ENCODE data around the gene KCNB1. TPM values are rescaled to one million over a fixed set of nuclear protein-coding genes. Genes with fewer than 3 reads are reported as not detected.

KCNB1 gene
- total RNA-seq, 5 donors from 2014 or later (not counting 1 experiment from before 2014, with no cell fraction given), result 0.03 to 0.13 (median 0.12) TPM; not detected in 1

GRCh38 chr20:49469060-49469459 lies 13.4 kb downstream of the KCNB1 start:
- no peaks in the 10 kb centered on the region for H3K4me1 Mint-ChIP-seq

GRCh38 chr20:49468412-49468811 lies 14.1 kb downstream of the KCNB1 start:
- ChIA-PET CTCF (no interaction called here), POLR2A (no interaction called here)
- Mint-ChIP-seq H3K27ac (no peak overlapping the region), H3K4me3 (no peak overlapping the region), H3K4me1 (no peaks in the 10 kb centered on the region), H3K27me3 (peaks cover 39 to 41% of the 10 kb centered on the region in 2 donors), H3K9me3 (no peaks in the 10 kb centered on the region), H3K36me3 (no peaks in the 10 kb centered on the region)
- ATAC-seq (replicated peaks in 1 of 4), result no peak
- Histone ChIP-seq H3K36me3 (ENCODE audit: control insufficient read depth in 2 of 2, extremely low read depth in 1 of 2, insufficient read depth in 1 of 2, low read length in 1 of 2) (no peaks in the 10 kb centered on the region), H3K9me3 (no peaks in the 10 kb centered on the region), H3K27ac (ENCODE audit: low read length) (no peak overlapping the region), H3K4me3 (ENCODE audit: control insufficient read depth in 1 of 2, extremely low read depth in 1 of 2, low read length in 1 of 2) (no peak overlapping the region), H3K4me1 (ENCODE audit: control insufficient read depth in 1 of 2, extremely low read depth in 1 of 2, insufficient read depth in 2 of 2, low read length in 2 of 2) (peaks cover 0 to 3% of the 10 kb centered on the region in 2 experiments), H3K27me3 (replicated peaks in 1 of 2; ENCODE audit: control insufficient read depth in 2 of 2, extremely low read depth in 1 of 2, insufficient read depth in 2 of 2, low read length in 1 of 2) (peaks cover 0 to 36% of the 10 kb centered on the region in 2 experiments)
- 47% methylated on average over 6 of the region's 7 CpGs for WGBS (ENCODE audit: insufficient coverage)
- DNase-seq, result no peak

More at GRCh38 chr20:49469060-49469459, 13.4 kb downstream of the KCNB1 start:
- ATAC-seq (replicated peaks in 1 of 4), result no peak
- ChIA-PET CTCF (no interaction called here), POLR2A (no interaction called here)
- Mint-ChIP-seq H3K27me3 (peaks cover 40 to 41% of the 10 kb centered on the region in 2 donors), H3K4me3 (no peak overlapping the region), H3K27ac (no peak overlapping the region), H3K36me3 (no peaks in the 10 kb centered on the region), H3K9me3 (no peaks in the 10 kb centered on the region)
- peaks cover 0 to 3% of the 10 kb centered on the region in 2 experiments for H3K4me1 ChIP-seq (ENCODE audit: control insufficient read depth in 1 of 2, extremely low read depth in 1 of 2, insufficient read depth in 2 of 2, low read length in 2 of 2)
- no peak overlapping the region for H3K4me3 ChIP-seq (ENCODE audit: control insufficient read depth in 1 of 2, extremely low read depth in 1 of 2, low read length in 1 of 2)
- no peaks in the 10 kb centered on the region for H3K9me3 ChIP-seq
- no peak overlapping the region for H3K27ac ChIP-seq (ENCODE audit: low read length)
- H3K36me3 ChIP-seq (ENCODE audit: control insufficient read depth in 2 of 2, extremely low read depth in 1 of 2, insufficient read depth in 1 of 2, low read length in 1 of 2), result no peaks in the 10 kb centered on the region
- WGBS (ENCODE audit: insufficient coverage), result 48% methylated on average over 3 of the region's 6 CpGs
- no peak for DNase-seq
- H3K27me3 ChIP-seq (replicated peaks in 1 of 2; ENCODE audit: control insufficient read depth in 2 of 2, extremely low read depth in 1 of 2, insufficient read depth in 2 of 2, low read length in 1 of 2), result peaks cover 0 to 34% of the 10 kb centered on the region in 2 experiments

DNA sequence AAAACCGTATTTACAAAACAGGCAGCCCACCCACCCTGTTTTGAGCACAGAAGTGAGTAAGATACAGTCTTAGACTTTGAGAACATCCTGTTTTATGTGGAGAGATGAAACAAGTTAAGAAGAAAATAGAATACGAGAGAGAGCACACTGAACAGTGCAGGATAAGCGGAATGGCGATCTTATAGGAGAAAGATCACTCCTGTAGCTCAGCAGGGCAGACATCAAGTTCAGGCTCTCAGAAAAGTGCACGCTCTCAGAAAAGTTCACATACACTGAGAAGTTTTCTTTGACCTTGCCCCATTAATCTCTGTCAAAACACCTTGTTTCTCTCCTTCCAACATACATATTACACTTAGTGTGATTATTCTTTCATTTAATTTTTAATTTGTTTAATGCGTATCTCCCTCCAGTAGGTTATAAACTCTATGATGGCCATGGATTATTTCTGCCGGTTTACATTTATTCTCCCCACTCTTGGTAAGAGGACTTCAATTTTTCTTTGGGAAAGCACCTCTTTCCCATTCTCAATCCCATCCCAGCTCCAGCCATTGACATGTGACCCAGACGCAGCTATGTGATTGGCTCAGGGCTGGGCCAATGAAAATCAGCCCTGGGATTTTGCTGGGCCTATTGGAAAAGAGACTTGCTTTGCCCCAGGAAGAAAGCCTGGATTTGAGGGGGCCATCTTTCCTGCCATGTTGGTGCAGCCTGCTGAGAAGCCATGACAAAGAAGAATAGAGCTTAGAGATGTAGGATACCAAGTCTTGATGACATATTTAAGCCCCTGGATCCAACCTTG lies 16.2 kb downstream of the KCNB1 start:
- Histone ChIP-seq H3K27me3 (replicated peaks in 1 of 2; ENCODE audit: control insufficient read depth in 2 of 2, extremely low read depth in 1 of 2, insufficient read depth in 2 of 2, low read length in 1 of 2) (peaks cover 0 to 33% of the 10 kb centered on the region in 2 experiments), H3K4me1 (ENCODE audit: control insufficient read depth in 1 of 2, extremely low read depth in 1 of 2, insufficient read depth in 2 of 2, low read length in 2 of 2) (peaks cover 0 to 3% of the 10 kb centered on the region in 2 experiments), H3K4me3 (ENCODE audit: control insufficient read depth in 1 of 2, extremely low read depth in 1 of 2, low read length in 1 of 2) (no peak overlapping the region), H3K36me3 (ENCODE audit: control insufficient read depth in 2 of 2, extremely low read depth in 1 of 2, insufficient read depth in 1 of 2, low read length in 1 of 2) (no peaks in the 10 kb centered on the region), H3K27ac (ENCODE audit: low read length) (no peak overlapping the region), H3K9me3 (no peaks in the 10 kb centered on the region)
- ATAC-seq (replicated peaks in 1 of 4), result no peak
- POLR2A ChIA-PET, result no interaction called here
- Mint-ChIP-seq H3K27ac (no peak overlapping the region), H3K9me3 (no peaks in the 10 kb centered on the region), H3K27me3 (peaks cover 33 to 50% of the 10 kb centered on the region in 2 donors), H3K4me1 (no peaks in the 10 kb centered on the region), H3K36me3 (no peaks in the 10 kb centered on the region), H3K4me3 (no peak overlapping the region)
- CTCF ChIA-PET, result no interaction called here
- DNase-seq, result no peak
- WGBS (ENCODE audit: insufficient coverage), result 92% methylated on average over 5 of the region's 8 CpGs

GRCh38 chr20:49464556-49464955 lies 17.9 kb downstream of the KCNB1 start:
- ATAC-seq (replicated peaks in 1 of 4) (no peak), DNase-seq (no peak)
- H3K9me3 ChIP-seq, result no peaks in the 10 kb centered on the region
- H3K4me1 Mint-ChIP-seq, result no peaks in the 10 kb centered on the region
- 84% methylated on average over 7 of the region's 7 CpGs for WGBS (ENCODE audit: insufficient coverage)
- H3K9me3 Mint-ChIP-seq, result no peaks in the 10 kb centered on the region
- CTCF ChIA-PET, result no interaction called here
- no peak overlapping the region for H3K27ac Mint-ChIP-seq
- POLR2A ChIA-PET, result no interaction called here
- no peak overlapping the region for H3K4me3 ChIP-seq (ENCODE audit: control insufficient read depth in 1 of 2, extremely low read depth in 1 of 2, low read length in 1 of 2)
- no peaks in the 10 kb centered on the region for H3K36me3 Mint-ChIP-seq
- H3K27me3 Mint-ChIP-seq, result peaks cover 17 to 44% of the 10 kb centered on the region in 2 donors
- H3K27ac ChIP-seq (ENCODE audit: low read length), result no peak overlapping the region
- peaks cover 0 to 35% of the 10 kb centered on the region in 2 experiments for H3K27me3 ChIP-seq (replicated peaks in 1 of 2; ENCODE audit: control insufficient read depth in 2 of 2, extremely low read depth in 1 of 2, insufficient read depth in 2 of 2, low read length in 1 of 2)
- no peaks in the 10 kb centered on the region for H3K36me3 ChIP-seq (ENCODE audit: control insufficient read depth in 2 of 2, extremely low read depth in 1 of 2, insufficient read depth in 1 of 2, low read length in 1 of 2)
- H3K4me3 Mint-ChIP-seq, result no peak overlapping the region
- H3K4me1 ChIP-seq (ENCODE audit: control insufficient read depth in 1 of 2, extremely low read depth in 1 of 2, insufficient read depth in 2 of 2, low read length in 2 of 2), result peaks cover 0 to 3% of the 10 kb centered on the region in 2 experiments

GRCh38 chr20:49462626-49463025 lies 19.8 kb downstream of the KCNB1 start:
- H3K9me3 Mint-ChIP-seq, result no peaks in the 10 kb centered on the region
- CTCF ChIA-PET, result no interaction called here

DNA sequence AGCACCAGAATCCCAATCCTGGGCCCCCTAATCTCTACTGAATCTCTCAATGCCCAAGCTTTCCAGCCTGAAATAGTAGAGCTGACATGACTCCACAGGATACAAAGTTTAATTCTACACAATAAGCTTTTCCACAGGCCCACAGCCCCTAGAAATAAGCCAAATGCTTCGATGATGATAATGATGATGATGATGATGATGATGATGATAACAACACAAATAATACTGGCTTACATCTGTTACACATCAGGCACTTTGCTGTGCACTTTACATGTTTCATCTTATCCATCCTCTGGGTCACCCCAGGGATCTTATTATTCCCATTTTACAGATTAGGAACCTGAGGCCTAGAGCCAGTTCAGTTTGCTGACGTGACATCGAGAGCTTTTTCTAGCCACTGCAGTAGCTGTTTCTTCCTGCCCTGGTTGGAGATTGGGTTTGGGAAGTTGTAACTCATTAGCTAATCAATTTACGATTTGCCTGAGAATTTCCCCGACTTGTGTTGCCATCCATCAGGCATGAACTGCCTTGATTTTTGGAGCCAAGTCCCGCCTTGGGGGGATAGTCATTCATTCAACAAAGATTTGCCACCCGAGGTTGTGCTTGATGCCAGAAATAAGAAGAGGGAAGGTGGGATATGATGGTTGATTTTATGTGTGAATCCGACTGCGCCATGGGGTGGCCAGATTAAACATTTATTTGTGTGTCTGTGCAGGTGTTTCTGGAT lies 20.4 kb downstream of the KCNB1 start:
- ChIA-PET POLR2A (no interaction called here), CTCF (no interaction called here)
- H3K27me3 ChIP-seq (replicated peaks in 1 of 2; ENCODE audit: control insufficient read depth in 2 of 2, extremely low read depth in 1 of 2, insufficient read depth in 2 of 2, low read length in 1 of 2), result peaks cover 0 to 24% of the 10 kb centered on the region in 2 experiments

More at GRCh38 chr20:49462626-49463025, 19.8 kb downstream of the KCNB1 start:
- Histone ChIP-seq H3K4me1 (ENCODE audit: control insufficient read depth in 1 of 2, extremely low read depth in 1 of 2, insufficient read depth in 2 of 2, low read length in 2 of 2) (no peaks in the 10 kb centered on the region), H3K27ac (ENCODE audit: low read length) (no peak overlapping the region), H3K9me3 (no peaks in the 10 kb centered on the region), H3K36me3 (ENCODE audit: control insufficient read depth in 2 of 2, extremely low read depth in 1 of 2, insufficient read depth in 1 of 2, low read length in 1 of 2) (no peaks in the 10 kb centered on the region), H3K27me3 (replicated peaks in 1 of 2; ENCODE audit: control insufficient read depth in 2 of 2, extremely low read depth in 1 of 2, insufficient read depth in 2 of 2, low read length in 1 of 2) (peaks cover 0 to 22% of the 10 kb centered on the region in 2 experiments), H3K4me3 (ENCODE audit: control insufficient read depth in 1 of 2, extremely low read depth in 1 of 2, low read length in 1 of 2) (no peak overlapping the region)
- POLR2A ChIA-PET, result no interaction called here
- WGBS (ENCODE audit: insufficient coverage), result 81% methylated on average over 5 of the region's 6 CpGs
- ATAC-seq (replicated peaks in 1 of 4) (no peak), DNase-seq (no peak)
- H3K4me1 Mint-ChIP-seq, result no peaks in the 10 kb centered on the region
- H3K27ac Mint-ChIP-seq, result no peak overlapping the region
- no peak overlapping the region for H3K4me3 Mint-ChIP-seq
- no peaks in the 10 kb centered on the region for H3K36me3 Mint-ChIP-seq
- H3K27me3 Mint-ChIP-seq, result peaks cover 14 to 40% of the 10 kb centered on the region in 2 donors

More for the DNA sequence above, 20.4 kb downstream of the KCNB1 start:
- Mint-ChIP-seq H3K36me3 (no peaks in the 10 kb centered on the region), H3K4me3 (no peak overlapping the region), H3K4me1 (no peaks in the 10 kb centered on the region), H3K27me3 (peaks cover 8 to 34% of the 10 kb centered on the region in 2 donors), H3K27ac (no peak overlapping the region), H3K9me3 (no peaks in the 10 kb centered on the region)
- no peak for DNase-seq
- Histone ChIP-seq H3K4me1 (ENCODE audit: control insufficient read depth in 1 of 2, extremely low read depth in 1 of 2, insufficient read depth in 2 of 2, low read length in 2 of 2) (no peaks in the 10 kb centered on the region), H3K27ac (ENCODE audit: low read length) (no peak overlapping the region), H3K4me3 (ENCODE audit: control insufficient read depth in 1 of 2, extremely low read depth in 1 of 2, low read length in 1 of 2) (no peak overlapping the region), H3K36me3 (ENCODE audit: control insufficient read depth in 2 of 2, extremely low read depth in 1 of 2, insufficient read depth in 1 of 2, low read length in 1 of 2) (no peaks in the 10 kb centered on the region), H3K9me3 (no peaks in the 10 kb centered on the region)
- ATAC-seq (replicated peaks in 1 of 4), result no peak
- WGBS (ENCODE audit: insufficient coverage), result 82% methylated on average over 6 of the region's 9 CpGs
